ENCODE results near the gene EID2. TPM values are rescaled to one million over a fixed set of nuclear protein-coding genes. Genes with fewer than 3 reads are reported as not detected.

EID2 gene
- total and polyA plus RNA-seq, 11 donors, result 7.1 to 16.5 (median 12.9) TPM

DNA sequence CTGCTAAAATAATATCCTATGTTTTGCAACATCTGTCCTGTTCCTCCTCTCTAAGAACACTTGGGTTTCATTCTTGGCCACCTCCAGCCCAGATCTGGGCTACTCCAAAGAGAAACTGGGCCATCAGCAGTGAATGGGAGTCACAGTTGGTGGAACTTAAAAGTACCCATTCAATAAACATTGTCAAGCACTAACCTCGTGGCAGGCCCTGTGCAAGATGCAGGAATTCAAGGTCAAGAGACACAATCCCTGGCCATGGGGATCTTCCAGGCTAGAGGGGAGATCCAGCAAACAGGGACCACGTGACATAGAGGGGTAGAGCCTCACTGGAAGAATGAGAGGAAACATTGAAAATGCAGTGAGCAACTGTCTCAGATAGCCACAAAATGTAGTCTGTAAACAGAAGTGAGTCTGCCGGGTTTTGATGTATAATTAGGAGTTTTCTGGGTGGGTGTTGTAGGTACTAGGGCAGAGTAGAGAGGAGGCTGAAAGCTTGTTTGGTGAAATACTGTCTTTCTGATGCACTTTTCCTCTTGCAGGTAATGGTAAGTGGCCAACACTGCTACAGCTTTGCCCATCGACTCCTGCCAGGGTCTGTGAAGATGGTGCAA lies 14.8 kb upstream of the EID2 start:
- H3K27me3 ChIP-seq, result no peaks in the 10 kb centered on the region
- intact Hi-C loops (cut with DNase I), result loop anchor here in 9 of 10 donors (5.0 to 10.0 kb wide), 5 partner anchors 117 to 410 kb away; partner anchors contain the start of gene FBL (in 3 of the 9)
- ATAC-seq, result no peak
- no peak for TF ChIP-seq POLR2A (IDR thresholded peaks at IDR 0.05)
- no peak for TF ChIP-seq CTCF (IDR thresholded peaks at IDR 0.05)
- 65 to 73% (median 67%) methylated on average over 4 of the region's 4 CpGs for WGBS, 4 donors
- H3K27ac ChIP-seq, result no peak overlapping the region
- no peaks in the 10 kb centered on the region for H3K9me3 ChIP-seq
- no peak for DNase-seq
- peaks cover 0 to 56% (median 0%) of the 10 kb centered on the region in 12 donors for H3K4me1 ChIP-seq
- H3K4me3 ChIP-seq, result no peak overlapping the region
- H3K36me3 ChIP-seq, result no peaks in the 10 kb centered on the region

DNA sequence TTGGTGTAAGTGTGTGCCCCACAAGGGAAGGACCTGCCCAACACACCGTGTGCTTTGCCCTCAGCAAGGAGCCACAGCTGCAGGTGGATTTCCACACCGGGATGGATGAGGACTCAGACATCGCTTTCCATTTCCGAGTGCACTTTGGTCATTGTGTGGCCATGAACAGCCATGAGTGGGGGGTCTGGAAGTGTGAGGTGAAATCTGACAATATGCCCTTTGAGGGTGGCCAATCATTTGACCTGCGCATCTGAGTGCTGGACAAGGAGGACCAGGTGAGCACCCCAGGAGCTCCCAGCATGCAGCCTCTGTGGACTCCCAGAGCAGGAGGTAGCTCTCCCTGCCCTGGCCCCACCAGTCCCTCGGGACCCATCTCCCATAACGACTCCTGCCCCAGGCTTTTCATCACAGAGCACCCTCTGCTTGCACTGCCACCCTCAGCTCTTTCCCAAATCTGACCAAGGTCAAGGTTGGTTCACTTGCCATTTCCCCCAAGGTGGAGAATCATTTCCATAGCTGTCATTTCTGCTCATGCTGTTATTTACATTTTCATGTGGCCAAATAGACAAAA lies 13.2 kb upstream of the EID2 start:
- Histone ChIP-seq H3K4me1 (peaks cover 0 to 43% (median 0%) of the 10 kb centered on the region in 12 donors), H3K9me3 (no peaks in the 10 kb centered on the region), H3K27ac (no peak overlapping the region), H3K27me3 (no peaks in the 10 kb centered on the region), H3K4me3 (no peak overlapping the region), H3K36me3 (no peaks in the 10 kb centered on the region)
- no peak for ATAC-seq
- TF ChIP-seq CTCF (IDR thresholded peaks at IDR 0.05) (no peak), POLR2A (IDR thresholded peaks at IDR 0.05) (no peak)
- WGBS, 4 donors, result 55 to 66% (median 60%) methylated on average over 7 of the region's 7 CpGs
- intact Hi-C loops (cut with DNase I), result loop anchor here (2.0 to 10.0 kb wide), 6 partner anchors 119 to 412 kb away; partner anchors contain the start of gene FBL (in 3 of the 10)
- no peak for DNase-seq

DNA sequence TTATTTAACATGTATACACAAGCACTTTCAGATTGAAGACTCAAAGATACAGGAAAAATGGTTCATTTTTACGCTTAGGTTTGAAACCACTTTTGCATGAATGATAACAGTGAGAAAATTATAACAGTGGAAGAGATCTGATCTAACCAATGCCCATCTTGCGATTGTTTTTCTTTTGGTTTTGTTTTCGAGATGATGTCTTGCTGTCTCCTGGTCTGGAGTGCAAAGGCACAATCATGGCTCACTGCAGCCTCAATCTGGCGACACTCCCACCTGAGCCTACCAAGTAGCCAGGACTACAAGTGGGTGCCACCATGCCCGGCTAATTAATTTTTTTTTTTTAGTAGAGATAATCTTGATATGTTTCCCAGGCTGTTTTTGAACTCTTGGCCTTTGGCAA lies 10.2 kb upstream of the EID2 start:
- no peak for TF ChIP-seq POLR2A (IDR thresholded peaks at IDR 0.05)
- TF ChIP-seq CTCF (IDR thresholded peaks at IDR 0.05), result no peak
- peaks cover 0 to 16% (median 0%) of the 10 kb centered on the region in 12 donors for H3K4me1 ChIP-seq
- H3K27ac ChIP-seq, result no peak overlapping the region
- H3K27me3 ChIP-seq, result peaks cover 0 to 5% (median 0%) of the 10 kb centered on the region in 9 donors
- no peak for DNase-seq
- no peaks in the 10 kb centered on the region for H3K36me3 ChIP-seq
- WGBS, 4 donors, result 84 to 87% (median 86%) methylated on average over 5 of the region's 5 CpGs
- intact Hi-C loops (cut with DNase I), result loop anchor here in 9 of 10 donors (2.0 to 10.0 kb wide), 7 partner anchors 121 to 415 kb away; partner anchors contain the start of gene FBL (in 3 of the 9)
- no peaks in the 10 kb centered on the region for H3K9me3 ChIP-seq
- no peak overlapping the region for H3K4me3 ChIP-seq
- no peak for ATAC-seq

DNA sequence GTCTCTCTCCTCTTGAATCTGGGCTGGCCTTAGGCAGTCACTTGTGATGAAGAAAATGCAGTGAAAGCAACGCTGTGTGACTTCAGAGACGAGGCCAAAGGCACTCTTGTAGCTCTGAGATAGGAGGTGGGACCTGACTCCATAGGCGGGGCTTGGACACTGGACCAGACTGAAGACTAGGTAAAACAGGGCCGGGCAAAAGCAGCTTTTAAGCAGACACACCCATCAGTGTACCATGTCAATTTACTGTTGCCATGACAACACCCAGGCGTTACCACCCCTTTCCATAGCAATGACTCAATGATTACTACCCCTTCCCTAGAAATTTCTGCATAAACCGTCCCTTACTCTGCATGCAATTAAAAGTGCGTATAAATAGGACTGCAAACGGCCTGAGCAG lies 6.6 kb upstream of the EID2 start:
- 54 to 61% (median 56%) methylated on average over 8 of the region's 8 CpGs for WGBS, 4 donors
- peaks cover 0 to 5% (median 0%) of the 10 kb centered on the region in 9 donors for H3K27me3 ChIP-seq
- no peak for ATAC-seq
- TF ChIP-seq POLR2A (IDR thresholded peaks at IDR 0.05), result no peak
- TF ChIP-seq CTCF (IDR thresholded peaks at IDR 0.05), result no peak
- no peaks in the 10 kb centered on the region for H3K36me3 ChIP-seq
- no peak overlapping the region for H3K4me3 ChIP-seq
- no peaks in the 10 kb centered on the region for H3K9me3 ChIP-seq
- intact Hi-C loops (cut with DNase I), result loop anchor here in 2 of 10 donors (10.0 kb wide), 1 partner anchor 298 kb away; the partner anchor contains the start of gene FBL (in 2 of the 2)
- no peak for DNase-seq
- H3K4me1 ChIP-seq, result peaks cover 0 to 3% (median 0%) of the 10 kb centered on the region in 12 donors
- no peak overlapping the region for H3K27ac ChIP-seq
